ENCODE results near the gene CMSS1. TPM values are rescaled to one million over a fixed set of nuclear protein-coding genes. Genes with fewer than 3 reads are reported as not detected.

Gene CMSS1
- total and polyA plus RNA-seq, 2 donors (not counting 1 experiment from before 2014, with no cell fraction given), result 7.3 to 22.8 TPM

DNA sequence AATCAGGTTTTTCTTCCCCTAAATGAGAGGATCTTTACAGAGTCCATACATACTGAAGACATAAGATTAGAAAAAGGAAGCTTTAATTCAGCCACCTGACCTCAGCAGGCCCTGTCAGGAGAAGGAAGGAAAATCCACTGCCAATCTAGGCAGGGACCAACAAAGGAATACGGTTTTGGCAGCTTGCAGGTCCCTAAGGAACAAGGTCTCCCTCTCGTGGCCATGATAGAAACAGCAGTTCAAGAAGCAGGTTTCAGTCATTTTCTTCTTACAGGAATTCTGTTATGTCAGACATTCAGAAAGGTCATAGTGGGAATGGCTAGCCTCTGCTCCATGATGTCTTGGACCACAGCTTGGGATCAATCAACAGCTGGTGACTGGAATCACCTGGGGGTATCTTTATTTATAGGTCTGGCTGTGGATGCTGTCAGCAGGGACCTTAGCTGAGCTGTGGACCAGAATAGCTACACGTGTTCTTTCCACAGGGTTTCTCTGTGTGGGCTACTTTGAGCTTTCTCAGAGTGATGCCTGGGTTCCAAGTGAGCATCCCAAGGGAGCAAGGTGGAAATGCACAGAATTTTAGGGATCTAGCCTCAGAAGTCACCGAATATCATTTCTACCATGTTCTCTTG, 9.4 kb upstream of the CMSS1 start:
- H3K4me1 ChIP-seq (ENCODE audit: control insufficient read depth in 2 of 2, insufficient read depth in 2 of 2, low read length in 2 of 2), result no peaks in the 10 kb centered on the region
- no peak overlapping the region for H3K4me3 Mint-ChIP-seq
- H3K4me2 ChIP-seq (replicated peaks; ENCODE audit: low read depth, low read length, poor library complexity, severe bottlenecking), result no peak overlapping the region
- peak; percentile 64 for DNase-seq
- H3K36me3 ChIP-seq (replicated peaks in 1 of 2; ENCODE audit: control extremely low read depth in 1 of 2, control insufficient read depth in 1 of 2, extremely low read depth in 1 of 2, insufficient read depth in 2 of 2, low read length in 1 of 2), result peaks cover 0 to 1% of the 10 kb centered on the region in 2 experiments
- peaks cover 9% of the 10 kb centered on the region for H3K9me3 Mint-ChIP-seq (ENCODE audit: insufficient read depth)
- no peaks in the 10 kb centered on the region for H3K27me3 ChIP-seq (replicated peaks in 1 of 4; ENCODE audit: control extremely low read depth in 1 of 4, control insufficient read depth in 3 of 4, insufficient read depth in 4 of 4, low read length in 3 of 4)
- H4K20me1 ChIP-seq (ENCODE audit: control insufficient read depth, insufficient read depth, low read length, poor library complexity, severe bottlenecking), result no peaks in the 10 kb centered on the region
- intact Hi-C loops (cut with micrococcal nuclease), result loop anchor here (5.0 kb wide), 1 partner anchor 991 kb away; no protein-coding TSS in a partner anchor
- no peak overlapping the region for H2AFZ ChIP-seq (ENCODE audit: insufficient read depth, low read depth, low read length, poor library complexity, severe bottlenecking)
- peaks cover 0 to 15% (median 13%) of the 10 kb centered on the region in 3 donors for H3K9me3 ChIP-seq (ENCODE audit: control extremely low read depth in 1 of 3, control insufficient read depth in 2 of 3, insufficient read depth in 1 of 3, low read length in 2 of 3)
- TF ChIP-seq CTCF (IDR thresholded peaks at IDR 0.05), result peak; percentile 90
- no peak for TF ChIP-seq EZH2 (IDR thresholded peaks at IDR 0.05; ENCODE audit: borderline replicate concordance, insufficient read depth, low read depth, low read length, poor library complexity, severe bottlenecking)
- H3K4me3 ChIP-seq (ENCODE audit: control extremely low read depth in 1 of 5, extremely low read depth in 1 of 5, insufficient read depth in 1 of 5, low read depth in 2 of 5, low read length in 4 of 5), result no peak overlapping the region
- ChIA-PET POLR2A (no interaction called here), CTCF (interaction anchor here (0.6 to 2.7 kb wide), 8 partner anchors 9 to 1581 kb away, joined by 3 to 12 read pairs (median 8); partner anchors contain the start of gene CMSS1)
- ATAC-seq (ENCODE audit: low read depth), result peak; percentile 41
- H3K27ac Mint-ChIP-seq, result no peak overlapping the region
- H3K27ac ChIP-seq (ENCODE audit: low read length in 2 of 2), result no peak overlapping the region
- H3K27me3 Mint-ChIP-seq, result no peaks in the 10 kb centered on the region
- no peak overlapping the region for H3K9ac ChIP-seq (ENCODE audit: low read length)
- no peaks in the 10 kb centered on the region for H3K4me1 Mint-ChIP-seq
- 55% methylated on average over 4 of the region's 4 CpGs for WGBS (ENCODE audit: insufficient coverage)
- H3K79me2 ChIP-seq (ENCODE audit: control insufficient read depth, insufficient read depth, low read length), result no peaks in the 10 kb centered on the region

DNA sequence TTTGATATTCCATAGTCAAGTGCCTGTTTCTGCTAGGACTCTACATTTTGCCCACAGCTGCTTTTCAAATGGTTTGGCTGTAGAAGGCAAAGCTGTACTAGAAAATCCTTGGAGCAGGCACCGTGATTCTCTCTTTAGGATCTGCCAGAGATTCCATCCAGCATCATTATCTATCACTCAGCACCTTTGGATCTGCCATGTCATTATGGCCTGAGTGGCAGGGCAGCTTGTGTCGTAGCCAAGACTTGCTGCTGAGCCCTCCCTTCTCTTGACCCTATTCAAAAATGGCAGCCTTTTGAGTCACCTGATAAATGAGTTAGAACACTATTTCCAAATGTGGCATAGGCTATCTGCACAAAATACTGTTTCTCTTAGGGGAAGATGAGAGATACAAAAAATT, 8.1 kb upstream of the CMSS1 start:
- 100% methylated on average over 1 of the region's 2 CpGs for WGBS (ENCODE audit: insufficient coverage)
- Mint-ChIP-seq H3K9me3 (ENCODE audit: insufficient read depth) (peaks cover 6% of the 10 kb centered on the region), H3K27me3 (no peaks in the 10 kb centered on the region), H3K27ac (no peak overlapping the region), H3K4me1 (no peaks in the 10 kb centered on the region), H3K4me3 (no peak overlapping the region)
- Histone ChIP-seq H3K4me3 (ENCODE audit: control extremely low read depth in 1 of 5, extremely low read depth in 1 of 5, insufficient read depth in 1 of 5, low read depth in 2 of 5, low read length in 4 of 5) (no peak overlapping the region), H3K9ac (ENCODE audit: low read length) (no peak overlapping the region), H3K36me3 (replicated peaks in 1 of 2; ENCODE audit: control extremely low read depth in 1 of 2, control insufficient read depth in 1 of 2, extremely low read depth in 1 of 2, insufficient read depth in 2 of 2, low read length in 1 of 2) (no peaks in the 10 kb centered on the region), H3K27ac (ENCODE audit: low read length in 2 of 2) (no peak overlapping the region), H2AFZ (ENCODE audit: insufficient read depth, low read depth, low read length, poor library complexity, severe bottlenecking) (no peak overlapping the region), H3K27me3 (replicated peaks in 1 of 4; ENCODE audit: control extremely low read depth in 1 of 4, control insufficient read depth in 3 of 4, insufficient read depth in 4 of 4, low read length in 3 of 4) (no peaks in the 10 kb centered on the region), H4K20me1 (ENCODE audit: control insufficient read depth, insufficient read depth, low read length, poor library complexity, severe bottlenecking) (no peaks in the 10 kb centered on the region), H3K4me1 (ENCODE audit: control insufficient read depth in 2 of 2, insufficient read depth in 2 of 2, low read length in 2 of 2) (no peaks in the 10 kb centered on the region), H3K4me2 (replicated peaks; ENCODE audit: low read depth, low read length, poor library complexity, severe bottlenecking) (no peak overlapping the region), H3K79me2 (ENCODE audit: control insufficient read depth, insufficient read depth, low read length) (no peaks in the 10 kb centered on the region), H3K9me3 (ENCODE audit: control extremely low read depth in 1 of 3, control insufficient read depth in 2 of 3, insufficient read depth in 1 of 3, low read length in 2 of 3) (peaks cover 0 to 14% (median 13%) of the 10 kb centered on the region in 3 donors)
- intact Hi-C loops (cut with micrococcal nuclease), result loop anchor here (5.0 kb wide), 1 partner anchor 992 kb away; no protein-coding TSS in a partner anchor
- DNase-seq (no peak), ATAC-seq (ENCODE audit: low read depth) (no peak)
- CTCF ChIA-PET, result interaction anchor here (0.7 to 2.7 kb wide), 5 partner anchors 8 to 992 kb away, joined by 4 to 11 read pairs (median 8); partner anchors contain the start of gene CMSS1
- POLR2A ChIA-PET, result no interaction called here
- TF ChIP-seq EZH2 (IDR thresholded peaks at IDR 0.05; ENCODE audit: borderline replicate concordance, insufficient read depth, low read depth, low read length, poor library complexity, severe bottlenecking) (no peak), CTCF (IDR thresholded peaks at IDR 0.05) (no peak)

Data from B cell (primary cell).